GM21786 (cell line): Measurements from ENCODE around the gene FPGT.
"Not testable (repeated sequence)": the region's sequence is repeated elsewhere in the genome, so short reads cannot be mapped to it uniquely, and the experiment has no call there.

Experiments used
- ATAC-seq: cut with Tn5 transposase; IDR thresholded peaks from one replicate; pipeline ENCODE4 v1.9.1; 2021; ENCODE audit not compliant: unreplicated experiment

FPGT gene

GRCh38 chr1:74197657-74198552, at the start of gene FPGT, which contains the start of gene LRRIQ3:
FPGT (plus strand) TSS chr1:74198242; CDS start chr1:74198279, 37 bp downstream.
LRRIQ3 (minus strand) TSS chr1:74198176; CDS start chr1:74183684, 14,492 bp downstream.
- ATAC-seq = peak; percentile 91

- no peak for ATAC-seq
These were observed 38.0 kb upstream of the FPGT start for GRCh38 chr1:74160046-74160445.

DNA sequence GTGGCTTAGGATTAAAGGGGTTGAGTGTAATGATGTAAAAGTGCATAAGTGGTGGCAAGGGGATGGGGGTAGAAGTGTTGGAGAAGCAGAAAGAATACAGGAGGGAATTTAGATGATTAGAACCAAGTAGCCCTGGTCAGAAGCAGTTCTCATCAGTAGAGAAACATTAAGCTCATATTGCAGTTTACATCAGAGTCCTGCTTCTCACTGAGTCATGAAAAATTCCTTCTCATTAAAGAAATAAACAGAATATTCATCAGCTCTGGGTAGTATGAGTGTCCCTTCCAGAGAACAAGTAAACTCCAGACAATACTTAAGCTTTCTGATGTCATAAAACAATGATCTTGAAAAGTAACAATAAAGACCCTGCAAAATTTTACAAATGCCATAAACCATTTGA, 36.5 kb upstream of the FPGT start:
- ATAC-seq = no peak

GRCh38 chr1:74162333-74162732, 35.7 kb upstream of the FPGT start:
- ATAC-seq = no peak

GRCh38 chr1:74174423-74174822, 23.6 kb upstream of the FPGT start:
- ATAC-seq = not testable (repeated sequence)

DNA sequence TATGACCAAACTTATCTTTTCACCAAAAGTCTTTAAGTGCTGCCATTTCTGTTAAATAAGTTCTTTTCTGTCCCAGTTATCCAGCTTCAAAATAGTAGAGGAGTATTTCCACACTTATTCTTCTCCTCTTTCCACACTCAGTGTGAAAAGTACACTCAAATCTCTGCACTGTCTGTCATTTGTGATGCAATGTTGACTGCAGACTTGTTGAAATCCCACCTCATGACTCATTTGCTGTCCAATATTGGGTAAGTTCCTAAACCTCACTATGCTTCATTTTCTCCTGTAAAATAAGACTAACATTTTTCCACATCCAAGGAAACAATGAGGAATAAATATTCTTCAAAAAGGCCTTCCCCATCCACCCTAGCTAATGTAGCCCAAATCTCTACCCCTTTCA, 17.6 kb upstream of the FPGT start:
- ATAC-seq = no peak

- ATAC-seq = no peak
These were observed 4.1 kb upstream of the FPGT start for GRCh38 chr1:74193908-74194307.

DNA sequence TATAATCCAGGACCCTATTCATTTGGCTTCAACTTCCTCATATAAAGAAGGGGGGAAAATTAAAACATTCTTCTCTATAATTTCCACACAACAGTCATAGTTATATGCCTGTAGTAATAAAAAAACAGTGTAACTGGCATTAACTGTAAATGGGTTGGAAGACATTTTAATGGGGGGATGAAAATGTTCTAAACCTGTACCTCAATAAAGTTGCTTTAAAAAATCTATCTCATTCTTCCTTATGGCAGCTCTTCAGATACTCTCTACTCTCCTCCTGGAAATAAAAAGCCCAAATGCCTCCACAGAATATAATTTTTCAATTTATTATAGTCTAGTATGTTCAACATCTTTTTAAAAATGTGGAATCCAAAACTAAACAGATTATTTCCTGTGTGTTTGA, 2.7 kb upstream of the FPGT start:
- no peak for ATAC-seq

- no peak for ATAC-seq
These were observed 787 bp upstream of the FPGT start for GRCh38 chr1:74197255-74197654.

DNA sequence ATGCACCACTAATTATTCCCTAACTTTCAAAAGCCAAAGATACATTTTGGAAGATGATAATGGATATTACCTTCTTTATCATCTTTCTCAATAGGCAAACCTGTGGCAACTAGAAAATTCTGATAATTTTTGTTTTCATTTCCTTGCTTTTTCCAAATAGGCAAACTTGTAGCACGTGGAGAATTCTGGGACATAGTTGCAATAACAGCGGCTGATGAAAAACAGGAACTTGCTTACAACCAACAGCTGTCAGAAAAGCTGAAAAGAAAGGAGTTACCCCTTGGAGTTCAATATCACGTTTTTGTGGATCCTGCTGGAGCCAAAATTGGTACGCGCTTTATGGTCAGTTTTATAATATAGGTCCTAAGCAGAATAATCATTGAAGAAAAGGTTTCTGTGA, 1.5 kb downstream of the FPGT start:
- ATAC-seq = no peak

DNA sequence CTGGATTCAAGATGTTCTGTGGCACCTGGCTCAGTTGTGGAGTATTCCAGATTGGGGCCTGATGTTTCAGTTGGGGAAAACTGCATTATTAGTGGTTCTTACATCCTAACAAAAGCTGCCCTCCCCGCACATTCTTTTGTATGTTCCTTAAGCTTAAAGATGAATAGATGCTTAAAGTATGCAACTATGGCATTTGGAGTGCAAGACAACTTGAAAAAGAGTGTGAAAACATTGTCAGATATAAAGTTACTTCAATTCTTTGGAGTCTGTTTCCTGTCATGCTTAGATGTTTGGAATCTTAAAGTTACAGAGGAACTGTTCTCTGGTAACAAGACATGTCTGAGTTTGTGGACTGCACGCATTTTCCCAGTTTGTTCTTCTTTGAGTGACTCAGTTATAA, 7.2 kb downstream of the FPGT start:
- ATAC-seq = no peak

DNA sequence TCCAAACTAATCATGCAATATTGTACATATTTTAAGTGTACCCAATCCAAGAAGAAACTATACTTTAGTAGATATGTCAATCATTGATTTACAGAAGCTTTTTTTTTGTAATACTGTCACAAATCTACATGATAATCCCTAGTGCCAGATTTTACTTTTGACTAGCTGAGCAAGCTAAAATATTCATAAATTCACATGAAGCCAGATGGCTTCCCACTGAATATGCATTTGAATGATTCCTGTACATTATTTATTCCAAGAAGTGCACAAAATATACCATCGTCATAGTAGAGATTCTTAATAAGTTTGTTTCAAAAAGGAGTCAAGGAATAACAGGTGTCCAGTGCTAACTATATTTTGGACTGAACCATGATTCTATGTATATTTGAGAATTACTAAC, 17.2 kb downstream of the FPGT start:
- no peak for ATAC-seq

DNA sequence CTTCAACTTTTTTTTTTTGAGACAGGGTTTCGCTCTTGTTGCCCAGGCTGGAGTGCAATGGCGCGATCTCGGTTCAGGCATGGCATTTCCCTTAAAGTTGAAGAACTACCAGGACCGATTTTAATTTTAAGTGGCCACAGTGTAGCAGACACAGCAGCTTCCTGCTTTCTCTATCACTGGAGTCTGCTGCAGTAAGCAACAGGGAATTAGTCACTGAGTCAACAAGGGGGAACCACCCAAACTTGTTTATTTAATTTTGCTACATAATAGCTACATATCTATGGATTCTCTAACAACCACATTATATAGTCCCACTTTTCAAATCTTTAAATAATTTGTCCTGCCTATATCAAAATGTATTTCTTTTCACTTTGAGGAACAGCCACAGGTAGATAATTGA, 24.7 kb downstream of the FPGT start:
- no peak for ATAC-seq

- ATAC-seq = no peak
These were observed 25.4 kb downstream of the FPGT start for GRCh38 chr1:74223453-74223852.

DNA sequence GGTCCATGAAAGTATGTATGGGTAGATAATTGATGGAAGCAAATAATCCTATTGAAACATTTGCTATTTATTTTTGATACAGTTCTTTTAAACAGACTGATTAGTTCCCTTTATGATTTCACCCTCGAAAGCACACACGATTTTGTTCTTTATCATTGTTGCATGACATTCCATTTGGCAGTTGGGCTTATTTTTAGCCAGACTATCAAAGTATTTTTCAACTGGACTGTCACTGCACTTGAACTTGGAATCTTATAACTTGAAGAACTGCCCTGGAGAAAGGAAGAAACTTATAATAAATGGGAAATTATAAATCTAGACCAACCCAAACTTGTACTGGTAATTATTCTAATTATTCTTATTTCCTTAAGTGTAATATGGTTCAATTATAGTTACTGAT, 37.1 kb downstream of the FPGT start, which contains the start of gene TNNI3K:
TNNI3K (plus strand) TSS at position 235 of the 400 bp plus-strand sequence; CDS start at position 300, 65 bp downstream.
- ATAC-seq = no peak

DNA sequence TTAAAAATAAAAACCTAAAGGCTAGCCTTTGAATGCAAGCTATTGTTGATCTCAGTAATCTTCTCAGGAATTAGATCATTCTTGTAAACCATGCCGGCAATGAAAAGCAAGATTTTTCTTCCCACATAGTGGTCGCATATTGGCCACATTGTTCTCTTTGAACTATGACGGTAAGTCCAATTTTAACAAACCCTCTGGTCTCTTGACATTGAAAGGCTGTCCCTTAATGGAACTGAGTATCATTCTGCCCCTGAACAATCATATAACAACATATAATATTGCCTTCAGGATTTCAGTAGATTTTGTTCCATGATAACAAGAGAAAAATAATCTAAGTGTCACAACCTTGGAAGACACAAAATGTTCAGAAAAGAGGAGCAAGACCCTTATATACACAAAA, 38.4 kb downstream of the FPGT start:
- ATAC-seq = no peak

DNA sequence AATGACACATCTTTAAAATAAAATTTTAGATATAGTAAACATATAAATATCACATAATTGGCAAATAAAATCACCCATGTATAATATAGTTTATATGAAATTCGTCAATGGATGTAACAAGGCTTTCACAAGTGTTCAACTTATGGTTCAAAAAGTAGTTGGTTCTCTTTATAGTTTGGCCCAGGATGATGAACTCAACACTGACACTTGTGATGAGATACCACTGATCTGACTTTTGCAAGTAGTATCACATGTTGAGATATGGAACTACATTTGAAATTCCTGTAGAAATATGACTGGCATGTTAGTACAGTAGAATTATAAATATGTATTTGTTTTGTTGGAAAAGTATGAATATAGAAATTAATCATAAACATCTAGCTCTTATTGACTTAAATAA, 39.0 kb downstream of the FPGT start:
- ATAC-seq = no peak

DNA sequence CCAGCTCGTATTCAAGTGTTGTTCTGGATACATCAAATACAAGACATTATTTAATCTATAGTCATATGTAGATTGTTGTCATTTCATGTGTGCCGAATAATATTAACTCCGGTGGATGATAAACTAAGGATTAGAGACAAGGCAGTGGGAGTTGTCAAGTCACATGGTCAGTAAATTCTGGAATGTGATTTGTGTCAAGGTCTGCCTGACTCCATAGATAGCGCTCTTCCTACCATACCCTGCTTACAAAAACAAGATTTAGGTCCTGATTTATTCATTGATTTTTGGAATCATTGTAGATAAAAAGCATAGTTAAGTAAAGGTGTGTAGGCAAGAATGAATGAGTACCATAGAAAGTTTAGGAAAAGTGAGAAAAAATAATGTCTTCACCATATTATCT, 39.7 kb downstream of the FPGT start:
- no peak for ATAC-seq

DNA sequence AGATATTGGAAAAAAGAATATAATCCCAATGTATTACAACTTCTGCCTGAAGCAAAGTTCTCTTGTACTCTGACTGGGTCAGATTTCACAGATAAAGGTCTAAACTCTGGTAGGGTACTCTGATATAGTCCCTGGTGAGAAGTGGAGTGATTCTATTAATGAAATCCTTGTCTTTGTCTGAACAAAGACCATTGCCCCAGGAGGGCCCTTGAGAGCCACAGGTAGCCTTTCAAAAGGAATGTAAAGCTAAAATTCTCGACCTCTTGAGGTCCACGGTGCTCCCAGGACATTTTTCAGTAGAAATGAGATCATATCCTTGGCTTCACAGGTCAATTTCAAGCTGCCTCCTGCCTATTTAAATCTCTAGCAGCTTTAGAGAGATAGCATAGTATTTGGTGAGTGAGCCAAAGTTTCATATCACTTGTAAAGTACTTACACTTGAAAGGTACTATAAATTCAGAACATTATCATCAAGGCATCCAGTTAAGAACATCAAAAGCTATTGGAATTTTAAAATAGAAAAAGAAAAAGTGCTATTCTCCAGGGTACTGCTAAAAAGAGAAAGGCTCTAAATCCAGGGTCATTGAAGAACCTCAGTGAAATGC, 47.2 kb downstream of the FPGT start:
- ATAC-seq = no peak

DNA sequence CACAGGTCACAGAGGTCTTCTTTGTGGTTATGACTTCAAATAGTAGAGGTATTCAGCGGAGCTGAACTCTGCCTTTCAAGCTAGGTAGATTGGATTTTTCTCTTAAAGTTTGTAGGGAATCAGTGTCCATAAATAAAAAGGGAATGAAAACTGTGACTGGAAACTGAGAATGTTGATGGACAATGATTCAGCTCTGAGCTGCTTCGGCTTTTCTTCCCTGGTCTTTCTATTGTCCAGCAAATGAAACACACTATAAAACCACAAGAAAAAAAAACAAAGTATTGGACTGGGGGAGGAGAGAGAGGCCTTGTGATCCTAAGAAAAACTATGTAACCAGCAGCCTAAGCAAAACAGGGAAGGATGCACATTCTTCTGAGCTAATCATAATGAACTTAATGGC, 48.3 kb downstream of the FPGT start:
- ATAC-seq = no peak

GRCh38 chr1:74247881-74248528, 50.0 kb downstream of the FPGT start:
- ATAC-seq = no peak
